Measurements from ENCODE around the gene PDPK1.
"Not testable (repeated sequence)": the region's sequence is repeated elsewhere in the genome, so short reads cannot be mapped to it uniquely, and the experiment has no call there.

DNA sequence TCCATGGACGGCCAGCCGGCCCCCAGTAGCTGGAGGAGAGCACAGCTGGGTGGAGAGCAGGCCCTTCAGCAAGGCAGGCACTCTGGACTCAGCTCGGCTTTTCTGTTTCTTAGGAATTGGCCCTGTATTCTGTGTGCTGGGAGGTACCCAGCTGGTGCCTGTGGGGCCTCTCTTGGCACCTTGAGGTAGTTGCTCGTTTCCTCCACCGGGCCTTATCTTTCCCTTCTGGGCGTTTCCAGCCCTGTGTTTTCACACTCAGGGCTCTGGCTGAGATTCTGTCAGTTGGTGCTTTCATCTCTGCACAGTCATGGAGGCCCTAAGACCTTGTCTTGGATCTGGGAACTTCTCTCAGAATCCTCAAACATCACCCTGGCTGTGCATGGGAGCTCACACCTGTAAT is 29.7 kb downstream of the PDPK1 start:
- TF ChIP-seq, protein P1, sequence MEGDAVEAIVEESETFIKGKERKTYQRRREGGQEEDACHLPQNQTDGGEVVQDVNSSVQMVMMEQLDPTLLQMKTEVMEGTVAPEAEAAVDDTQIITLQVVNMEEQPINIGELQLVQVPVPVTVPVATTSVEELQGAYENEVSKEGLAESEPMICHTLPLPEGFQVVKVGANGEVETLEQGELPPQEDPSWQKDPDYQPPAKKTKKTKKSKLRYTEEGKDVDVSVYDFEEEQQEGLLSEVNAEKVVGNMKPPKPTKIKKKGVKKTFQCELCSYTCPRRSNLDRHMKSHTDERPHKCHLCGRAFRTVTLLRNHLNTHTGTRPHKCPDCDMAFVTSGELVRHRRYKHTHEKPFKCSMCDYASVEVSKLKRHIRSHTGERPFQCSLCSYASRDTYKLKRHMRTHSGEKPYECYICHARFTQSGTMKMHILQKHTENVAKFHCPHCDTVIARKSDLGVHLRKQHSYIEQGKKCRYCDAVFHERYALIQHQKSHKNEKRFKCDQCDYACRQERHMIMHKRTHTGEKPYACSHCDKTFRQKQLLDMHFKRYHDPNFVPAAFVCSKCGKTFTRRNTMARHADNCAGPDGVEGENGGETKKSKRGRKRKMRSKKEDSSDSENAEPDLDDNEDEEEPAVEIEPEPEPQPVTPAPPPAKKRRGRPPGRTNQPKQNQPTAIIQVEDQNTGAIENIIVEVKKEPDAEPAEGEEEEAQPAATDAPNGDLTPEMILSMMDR (IDR thresholded peaks at IDR 0.05) = not testable (repeated sequence)
- not testable (repeated sequence) for TF ChIP-seq POLR2A (IDR thresholded peaks at IDR 0.05)

All from heart left ventricle (tissue), 13 donors.